Measurements from ENCODE around the gene DNAH17.

Gene DNAH17

DNA sequence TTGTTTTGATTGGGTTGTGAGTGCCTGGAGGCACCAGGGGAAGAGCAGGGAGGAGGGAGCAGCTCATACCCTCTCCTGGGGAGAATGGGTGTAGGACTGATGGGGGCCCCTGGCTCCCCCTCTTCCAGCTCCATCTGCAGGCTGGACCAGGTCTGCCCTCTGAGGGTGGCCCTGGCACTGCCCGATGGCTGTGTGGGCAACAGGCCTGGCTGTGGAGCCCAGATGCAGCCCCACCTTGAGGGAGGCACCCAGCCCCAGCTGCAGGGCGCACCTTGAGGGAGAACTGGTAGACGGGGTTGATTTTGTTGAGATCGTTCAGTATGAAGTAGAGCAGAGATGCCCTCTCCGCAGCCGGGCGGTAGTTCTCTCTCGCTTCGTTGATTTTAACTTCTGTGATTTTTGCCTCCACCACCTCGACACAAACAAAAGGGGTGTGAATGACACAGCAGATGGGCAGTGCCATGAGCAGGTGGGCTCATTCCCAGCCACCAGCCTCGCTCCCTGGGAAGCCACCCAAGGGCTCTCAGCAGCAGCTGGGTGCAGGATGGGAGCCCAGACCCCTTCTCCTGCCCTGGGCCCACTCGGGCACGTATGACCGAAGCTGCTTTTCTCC lies 127.1 kb downstream of the DNAH17 start:
- no peak for DNase-seq (ENCODE audit: low spot score)

DNA sequence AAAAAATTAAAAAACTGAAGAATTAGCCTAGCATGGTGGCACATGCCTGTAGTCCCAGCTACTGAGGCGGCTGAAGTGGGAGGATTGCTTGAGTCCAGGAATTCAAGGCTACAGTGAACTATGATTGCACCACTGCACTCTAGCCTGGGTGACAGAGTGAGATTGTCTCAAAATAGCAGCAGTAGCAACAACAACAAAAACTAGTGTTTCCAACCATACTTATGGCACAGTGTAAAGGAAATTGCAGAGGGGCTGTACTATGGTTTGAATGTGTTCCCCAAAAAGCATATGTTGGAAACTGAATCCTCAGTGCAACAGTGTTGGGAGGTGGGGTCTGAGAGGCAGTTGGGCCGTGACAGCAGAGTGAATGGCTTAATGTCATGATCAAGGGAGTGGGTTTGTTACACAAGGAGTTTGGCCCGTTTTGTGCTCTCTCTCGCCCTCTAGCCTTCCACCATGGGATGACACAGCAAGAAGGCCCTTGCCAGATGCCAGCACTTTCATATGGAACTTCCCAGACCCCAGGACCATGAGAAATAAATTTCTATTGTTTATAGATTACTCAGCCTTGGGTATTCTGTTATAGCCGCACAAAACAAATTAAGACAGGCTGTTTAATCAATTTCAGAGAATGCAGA lies 128.7 kb downstream of the DNAH17 start:
- no peak for DNase-seq (ENCODE audit: low spot score)

DNA sequence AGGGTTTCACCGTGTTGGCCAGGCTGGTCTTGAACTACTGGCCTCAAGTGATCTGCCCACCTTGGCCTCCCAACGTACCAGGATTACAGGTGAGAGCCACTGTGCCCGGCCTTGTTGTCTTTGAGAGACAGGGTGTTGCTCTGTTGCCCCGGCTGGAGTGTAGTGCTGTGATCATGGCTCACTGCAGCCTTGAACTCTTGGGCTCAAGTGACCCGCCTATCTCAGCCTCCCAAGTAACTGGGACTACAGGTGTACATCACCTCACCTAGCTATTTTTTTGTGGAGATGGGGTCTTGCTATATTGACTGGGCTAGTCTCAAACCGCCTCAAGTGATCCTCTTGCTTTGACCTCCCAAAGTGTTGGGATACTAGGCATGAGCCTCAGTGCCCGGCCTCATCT lies 130.4 kb downstream of the DNAH17 start:
- no peak for DNase-seq (ENCODE audit: low spot score)

DNA sequence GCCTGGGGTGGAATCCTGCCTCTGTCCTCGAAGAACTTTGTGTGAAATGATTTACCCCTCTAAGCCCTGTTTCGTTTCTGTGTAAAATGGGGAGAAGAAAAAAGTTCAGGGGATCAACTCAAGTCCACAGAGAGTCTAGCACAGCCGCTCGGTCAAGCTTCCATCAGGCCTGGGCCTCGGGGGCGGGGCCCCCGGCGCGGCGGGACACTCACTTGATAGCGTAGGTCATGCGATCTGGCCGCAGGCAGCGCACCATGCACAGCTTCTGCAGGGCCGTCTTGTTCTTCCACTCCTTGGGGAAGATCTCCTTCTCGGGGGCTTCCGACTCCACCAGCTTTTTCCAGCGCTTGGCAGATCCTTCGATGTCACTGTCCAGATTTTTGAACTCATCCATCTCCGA lies 132.8 kb downstream of the DNAH17 start:
- no peak for DNase-seq (ENCODE audit: low spot score)

DNA sequence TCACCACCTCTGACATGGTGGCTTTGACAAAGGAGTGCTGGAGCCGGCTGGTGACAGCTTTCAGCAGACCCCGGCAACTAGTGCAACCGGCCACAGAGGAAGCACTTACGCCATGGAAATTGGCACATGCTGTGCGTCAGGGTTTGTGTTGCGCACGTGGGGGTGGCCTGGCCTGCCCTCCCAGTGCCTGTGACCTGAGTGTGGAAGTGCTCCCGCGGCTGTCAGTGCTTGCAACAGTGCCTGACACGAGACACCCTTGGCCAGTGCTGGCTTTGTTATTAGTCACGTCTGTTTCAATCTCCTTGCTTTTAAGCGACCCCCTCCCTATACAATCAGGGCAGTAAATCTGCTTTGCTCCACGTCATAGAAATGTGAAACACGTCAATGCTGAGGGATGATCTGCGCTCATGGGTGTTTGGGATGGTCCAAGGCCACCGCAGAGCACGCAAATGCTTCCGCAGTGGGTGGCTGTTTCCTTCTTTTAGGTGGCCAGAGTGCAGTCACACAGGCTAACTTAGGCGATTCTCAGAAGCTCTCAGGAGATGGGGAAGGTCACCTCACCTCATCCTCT lies 134.5 kb downstream of the DNAH17 start:
- no peak for DNase-seq (ENCODE audit: low spot score)

DNA sequence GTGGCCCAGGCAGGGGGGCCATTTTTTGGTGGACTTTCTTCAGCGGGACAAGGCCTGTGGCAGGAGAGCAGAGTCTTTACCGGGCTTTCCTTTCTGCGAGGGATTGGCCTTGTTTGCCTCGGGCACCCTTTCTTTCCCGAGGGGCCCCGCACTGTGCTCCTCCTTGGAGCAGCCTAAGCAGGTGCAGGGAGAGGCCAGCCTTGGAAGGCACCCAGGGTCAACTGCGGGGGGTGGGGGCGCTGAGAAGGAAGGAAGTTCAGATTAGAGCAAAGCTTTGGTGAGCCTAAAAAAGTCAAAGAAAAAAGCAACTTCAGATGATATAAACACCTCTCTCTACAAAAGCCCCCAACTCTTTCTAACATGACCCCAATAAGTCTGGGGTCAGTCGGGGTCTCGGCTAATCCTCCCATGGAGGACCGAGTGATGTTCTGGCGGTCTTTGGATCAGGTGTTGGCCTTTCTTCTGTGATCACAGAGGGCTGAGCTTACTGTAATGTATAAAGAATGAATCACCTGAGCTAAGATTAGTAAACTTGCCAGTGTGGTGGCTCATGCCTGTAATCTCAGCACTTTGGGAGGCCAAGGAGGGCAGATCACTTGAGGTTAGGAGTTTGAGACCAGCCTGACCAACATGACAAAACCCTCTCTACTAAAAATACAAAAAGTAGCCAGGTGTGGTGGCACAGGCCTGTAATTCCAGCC lies 135.8 kb downstream of the DNAH17 start:
- DNase-seq (ENCODE audit: low spot score) = no peak

DNA sequence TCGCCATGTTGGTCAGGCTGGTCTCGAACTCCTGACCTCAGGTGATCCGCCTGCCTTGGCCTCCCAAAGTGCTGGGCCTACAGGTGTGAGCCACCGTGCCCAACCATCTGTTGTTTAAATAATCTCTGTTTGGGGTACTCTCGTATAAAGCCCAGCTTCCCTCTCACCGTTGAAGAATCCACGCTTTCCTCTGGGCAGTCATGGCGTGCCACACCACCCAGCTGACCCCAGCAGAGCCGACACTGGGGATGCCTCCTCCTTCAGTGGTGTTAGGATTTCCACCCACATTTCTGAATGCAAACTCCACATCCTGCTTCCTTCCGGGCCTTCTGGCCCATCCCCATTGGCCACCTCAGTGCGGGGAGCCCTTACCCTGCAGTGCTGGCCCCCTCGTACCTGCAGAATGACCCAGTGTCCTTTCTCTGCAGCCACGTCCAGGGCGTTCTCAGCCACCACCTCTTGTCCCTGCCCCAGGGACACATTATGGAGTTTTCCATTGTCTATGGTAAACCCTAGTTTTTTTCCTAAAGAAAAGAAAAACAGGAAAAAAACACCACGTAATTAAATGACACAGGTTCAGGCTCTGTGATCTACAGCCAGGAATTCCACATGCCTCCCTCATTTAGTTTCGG lies 138.4 kb downstream of the DNAH17 start:
- DNase-seq (ENCODE audit: low spot score) = no peak

DNA sequence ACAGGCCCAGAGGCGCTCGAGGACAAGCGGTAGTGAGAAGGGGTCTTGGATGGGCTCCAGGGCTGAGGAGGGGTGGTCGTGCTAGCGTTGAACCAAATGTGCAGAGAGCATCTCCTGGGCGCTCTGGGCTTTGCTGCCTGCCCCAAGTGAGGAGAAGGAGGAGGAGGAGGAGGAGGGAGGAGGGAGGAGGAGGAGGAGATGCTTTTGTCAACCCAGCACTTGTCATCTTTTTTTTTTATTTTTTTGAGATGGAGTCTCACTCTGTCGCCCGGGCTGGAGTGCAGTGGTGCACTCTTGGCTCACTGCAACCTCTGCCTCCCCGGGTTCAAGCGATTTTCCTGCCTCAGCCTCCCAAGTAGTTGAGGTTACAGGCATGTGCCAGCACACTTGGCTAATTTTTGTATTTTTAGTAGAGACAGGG lies 138.9 kb downstream of the DNAH17 start:
- no peak for DNase-seq (ENCODE audit: low spot score)

DNA sequence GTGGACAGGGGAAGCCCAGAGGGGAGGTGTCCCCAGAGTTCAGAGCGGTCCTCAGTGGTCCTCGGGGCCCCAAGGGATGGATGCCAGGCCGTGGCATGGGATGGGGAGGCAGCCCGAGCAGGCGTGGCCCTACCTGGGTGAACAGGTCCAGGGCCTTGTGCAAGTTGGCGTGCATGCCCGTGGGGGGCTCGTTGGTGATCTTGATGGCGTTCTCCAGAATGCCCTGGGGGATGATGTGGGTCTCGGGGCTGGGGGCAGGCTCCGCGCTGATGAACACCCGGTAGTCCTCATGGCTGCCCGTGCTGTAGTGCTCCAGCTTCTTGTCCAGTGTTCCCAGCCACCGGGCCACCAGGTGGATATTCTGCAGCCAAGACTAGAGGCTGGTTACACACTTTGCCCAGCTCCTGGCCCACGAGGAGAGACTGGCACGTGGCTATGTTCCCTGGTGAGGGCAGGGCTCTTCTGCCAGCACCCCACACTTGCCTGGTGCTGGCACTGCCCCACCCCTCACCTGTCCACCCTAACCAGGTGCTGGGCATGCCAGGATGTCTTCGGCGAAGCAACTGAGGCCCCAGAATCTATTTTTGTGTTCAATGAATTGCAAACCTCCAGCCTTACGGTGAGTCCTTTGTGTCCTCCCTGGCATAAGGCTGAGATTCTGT lies 139.6 kb downstream of the DNAH17 start:
- DNase-seq (ENCODE audit: low spot score) = no peak

DNA sequence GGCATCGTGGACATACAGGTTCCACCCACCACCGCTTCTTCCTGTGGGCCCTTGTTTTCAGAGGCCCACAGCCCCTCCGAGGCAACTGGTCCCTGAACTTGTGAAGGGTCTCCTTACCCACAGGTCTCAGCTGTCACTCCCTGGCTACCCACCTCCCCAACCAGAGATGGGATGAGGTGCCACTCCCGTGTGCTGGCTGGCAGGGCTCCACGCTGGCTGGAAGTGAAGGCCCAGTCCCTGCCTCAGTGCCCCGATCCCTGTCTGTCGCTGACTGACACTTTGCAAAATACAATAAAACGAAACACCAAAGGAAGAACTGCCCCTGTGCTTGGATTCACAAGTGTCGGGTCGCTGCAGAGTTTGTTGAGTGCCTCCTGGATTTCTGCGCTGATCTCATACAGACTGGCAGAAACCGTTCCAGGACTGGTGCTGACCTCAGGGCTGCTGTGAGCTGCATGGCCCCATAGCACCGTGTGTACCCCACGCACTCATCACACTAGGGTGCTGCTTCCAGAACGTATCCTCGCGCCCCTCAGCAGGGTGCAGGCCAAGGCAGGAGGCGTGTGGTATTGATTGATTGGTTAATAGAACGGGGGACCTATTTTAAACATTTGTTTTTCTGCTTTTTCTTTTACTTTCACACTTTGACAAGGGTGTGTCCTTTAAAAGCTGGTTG lies 141.7 kb downstream of the DNAH17 start:
- DNase-seq (ENCODE audit: low spot score) = no peak

DNA sequence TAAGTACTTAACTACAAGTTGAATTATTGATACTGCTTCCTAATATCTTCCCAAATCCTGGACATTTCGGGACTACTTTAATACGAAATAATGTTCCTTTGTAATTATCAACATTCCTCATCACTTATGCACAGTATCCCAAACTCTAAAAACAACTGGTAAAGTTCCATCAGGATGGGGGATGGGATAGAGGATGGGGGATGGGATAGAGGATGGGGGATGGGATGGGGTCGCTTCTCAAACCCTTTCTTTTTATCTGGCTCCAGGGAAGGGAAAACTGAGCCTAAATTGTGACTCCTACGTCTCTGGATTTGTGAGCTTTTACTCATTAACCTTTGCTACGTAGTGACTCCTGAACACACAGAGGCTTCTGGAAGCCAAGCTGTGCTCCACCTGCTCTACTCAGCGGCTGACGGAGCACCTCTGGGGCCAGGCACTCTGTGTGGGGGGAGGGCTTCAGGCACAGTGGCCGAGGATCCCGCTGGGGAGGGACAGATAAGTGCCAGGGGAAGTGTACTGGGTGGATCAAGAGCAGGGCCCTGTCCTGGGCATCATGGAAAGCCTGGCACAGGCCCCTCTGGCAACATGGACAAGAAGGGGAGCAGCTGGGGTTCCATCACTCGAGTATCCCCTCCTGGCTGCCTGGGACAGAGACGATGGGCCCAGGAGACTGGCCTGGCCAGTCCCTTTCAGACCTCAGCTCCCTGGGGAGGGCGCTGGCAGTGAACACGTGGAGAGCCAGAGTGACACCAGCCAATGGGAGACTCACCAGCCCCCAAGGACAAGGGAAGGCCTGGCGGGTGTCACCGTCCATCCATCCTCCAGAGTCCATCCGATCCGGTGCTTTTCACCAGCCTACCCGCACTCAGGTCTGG lies 142.5 kb downstream of the DNAH17 start:
- DNase-seq (ENCODE audit: low spot score) = no peak

DNA sequence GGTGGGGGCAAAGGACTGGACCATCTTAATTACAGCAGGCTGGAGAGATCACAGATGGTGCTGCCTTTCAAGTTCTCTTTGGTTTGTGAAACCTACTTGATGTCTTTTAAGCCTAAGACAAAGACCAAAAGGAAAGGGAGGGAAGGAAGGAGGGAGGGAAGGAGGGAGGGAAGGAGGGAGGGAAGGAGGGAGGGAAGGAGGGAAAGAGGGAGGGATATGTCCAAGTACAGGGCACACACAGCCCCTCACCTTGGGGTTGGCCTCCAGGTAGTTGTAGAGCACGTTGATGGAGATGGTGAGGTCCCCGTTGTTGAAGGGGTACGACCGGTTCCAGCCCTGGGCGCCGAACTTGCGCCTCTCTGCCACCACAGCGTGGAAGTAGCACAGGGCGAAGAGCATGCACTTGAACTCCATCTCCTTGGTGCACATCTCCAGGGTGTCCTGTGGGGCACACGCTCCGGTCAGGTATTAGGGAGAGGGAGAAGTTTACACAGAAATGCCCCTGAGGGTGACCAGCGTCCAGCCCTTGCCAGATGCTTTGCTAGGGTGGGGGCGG lies 143.3 kb downstream of the DNAH17 start:
- DNase-seq (ENCODE audit: low spot score) = no peak

DNA sequence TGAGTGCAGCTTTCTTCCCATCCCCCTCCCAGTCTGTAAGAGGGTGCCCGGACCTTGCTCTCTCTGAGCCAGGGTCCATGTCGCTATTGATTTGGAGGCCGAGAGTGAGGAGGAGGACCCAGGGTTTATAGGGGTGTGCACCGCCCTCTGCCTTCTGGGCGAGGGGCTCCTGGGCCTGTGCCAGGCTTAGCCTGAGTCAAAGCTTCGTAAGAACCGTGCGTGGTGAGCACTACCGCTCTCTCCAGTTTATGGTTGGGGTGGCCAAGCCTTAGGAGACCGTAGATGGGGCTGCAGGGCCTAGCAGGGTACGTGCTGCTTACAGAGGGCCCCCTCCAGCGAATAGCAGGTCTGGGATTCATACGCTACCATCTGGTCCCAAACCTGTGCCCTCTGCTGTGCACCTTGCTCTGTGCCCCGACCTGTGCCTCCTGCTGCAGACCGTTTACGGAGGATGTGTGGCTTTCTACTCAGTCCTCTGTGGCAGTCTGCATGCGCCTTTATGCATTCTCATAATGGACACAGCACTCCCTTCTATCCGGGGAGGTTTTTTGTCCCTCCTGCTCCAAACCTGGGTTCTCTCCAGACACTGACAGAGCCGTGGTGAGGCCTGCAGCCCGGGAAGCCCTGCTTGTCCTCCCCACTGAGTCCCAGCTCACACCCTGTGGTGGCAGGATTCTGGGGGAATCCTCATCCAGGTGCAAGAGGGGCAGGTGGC lies 144.0 kb downstream of the DNAH17 start:
- no peak for DNase-seq (ENCODE audit: low spot score)

DNA sequence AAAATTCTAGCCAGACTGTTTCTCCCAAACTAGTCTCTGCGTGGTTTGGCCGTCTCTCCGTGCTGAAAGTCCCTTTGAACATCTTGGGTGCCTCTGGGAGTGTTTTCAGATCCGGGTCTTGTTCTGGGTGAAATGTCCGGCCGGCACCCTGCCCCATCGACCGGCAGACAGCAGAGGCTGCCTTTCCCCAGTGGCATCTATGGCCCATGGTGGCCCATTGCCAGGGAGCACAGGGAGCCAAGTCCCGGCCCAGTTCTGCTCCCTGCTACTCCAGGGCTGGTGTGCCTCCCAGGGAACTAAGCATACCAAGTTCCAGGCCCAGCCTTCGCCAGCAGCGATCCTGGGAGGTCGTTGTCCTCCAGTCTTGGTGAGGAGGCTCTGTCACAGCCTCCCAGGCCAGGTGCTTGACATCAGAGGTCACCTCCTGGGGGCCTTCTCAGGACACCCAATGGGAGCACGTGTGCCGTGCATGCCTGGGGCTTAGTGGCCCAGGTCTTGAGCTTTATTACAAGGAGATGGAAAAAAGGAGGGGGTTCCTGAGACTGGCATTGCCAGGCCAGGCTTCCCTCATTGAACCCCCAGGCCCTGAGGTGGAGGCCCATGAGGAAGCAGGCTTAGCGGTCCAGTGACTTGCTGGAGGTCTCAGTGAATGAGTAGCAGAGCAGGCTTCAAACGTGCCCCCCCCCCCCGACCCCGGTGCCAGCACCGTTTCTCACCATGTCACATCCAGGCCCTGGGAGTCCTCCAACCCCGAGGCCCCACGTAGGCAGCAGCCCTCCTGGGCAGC lies 144.8 kb downstream of the DNAH17 start:
- DNase-seq (ENCODE audit: low spot score) = no peak

DNA sequence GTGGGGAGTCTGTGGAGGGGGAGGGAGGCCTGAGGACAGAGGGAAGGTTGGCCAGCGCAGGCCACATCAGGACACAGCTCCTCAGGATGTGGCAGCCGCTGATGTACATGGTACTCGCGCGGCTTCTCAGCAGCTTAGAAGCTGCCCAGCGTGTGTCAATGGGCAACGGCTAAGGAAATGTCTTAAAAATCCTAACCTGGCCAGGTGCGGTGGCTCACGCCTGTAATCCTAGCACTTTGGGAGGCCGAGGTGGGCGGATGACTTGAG lies 145.6 kb downstream of the DNAH17 start:
- DNase-seq (ENCODE audit: low spot score) = no peak

DNA sequence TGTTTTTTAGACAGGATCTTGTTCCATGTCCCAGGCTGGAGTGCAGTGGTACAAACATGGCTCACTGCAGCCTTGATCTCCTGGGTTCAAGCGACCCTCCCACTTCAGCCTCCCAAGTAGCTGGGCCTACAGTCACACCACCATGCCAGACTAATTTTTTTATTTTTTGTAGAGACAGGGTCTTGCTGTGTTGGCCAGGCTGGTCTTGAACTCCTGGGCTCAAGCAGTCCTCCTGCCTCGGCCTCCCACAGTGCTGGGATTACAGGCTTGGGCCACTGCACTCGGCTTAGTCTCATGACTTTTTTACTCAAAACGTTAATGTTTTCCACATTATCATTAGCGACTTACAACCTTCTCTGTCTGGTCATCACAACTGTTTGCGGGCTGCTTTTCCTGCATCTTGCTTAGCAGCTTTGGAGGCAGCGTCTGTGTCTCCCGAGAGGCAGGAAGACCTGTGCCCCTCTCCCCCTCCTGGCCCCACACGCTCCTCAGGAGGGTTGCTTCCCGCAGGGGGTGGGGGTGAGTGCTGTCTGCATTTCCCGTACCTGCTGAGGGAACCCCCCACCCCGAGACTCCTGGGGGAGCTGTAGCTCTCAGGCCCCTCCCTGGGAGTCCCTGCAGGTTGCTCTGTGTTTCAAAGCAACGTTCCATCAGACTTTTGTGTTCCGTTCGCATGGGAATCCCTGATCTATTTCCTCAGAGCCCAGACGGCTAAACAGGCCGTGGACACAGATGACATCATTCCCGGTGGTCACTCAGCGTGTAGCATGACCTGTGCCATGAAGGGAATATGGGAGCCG lies 146.1 kb downstream of the DNAH17 start:
- DNase-seq (ENCODE audit: low spot score) = no peak

DNA sequence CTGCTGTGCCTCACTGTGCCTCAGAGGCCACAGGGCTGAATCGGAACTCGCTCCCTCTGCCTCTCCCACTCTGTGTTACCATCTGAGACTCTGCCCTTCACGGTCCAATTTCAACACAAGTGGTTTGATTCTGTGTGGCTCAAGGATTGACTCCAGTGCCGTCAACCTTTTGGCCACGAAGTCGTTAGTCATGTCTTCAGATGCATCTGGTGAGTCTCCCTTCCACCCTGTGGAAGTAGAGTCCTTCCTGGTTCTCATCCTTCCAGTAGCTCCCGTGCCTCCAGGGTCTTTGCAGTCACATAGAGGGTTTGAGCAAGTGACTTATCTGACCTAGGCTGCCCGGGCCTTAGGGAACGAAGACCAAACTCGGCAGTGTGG lies 147.6 kb downstream of the DNAH17 start:
- no peak for DNase-seq (ENCODE audit: low spot score)

Measured in COLO829 (cell line).